Right renal cortex interstitium (tissue), 3 donors: ENCODE measurements around the gene SS18L1. TPM values are rescaled to one million over a fixed set of nuclear protein-coding genes. Genes with fewer than 3 reads are reported as not detected.

Experiments
- DNase-seq, 3 donors: peaks; one replicate each; pipeline ENCODE4 v3.0.0-alpha.2; 2013; ENCODE audit warnings: low read depth in 3 of 3, low spot score in 2 of 3
- polyA plus RNA-seq, 3 donors: library from polyadenylated mRNA; unstranded; fragments of 120-200 nt; gene quantifications; one replicate each; pipeline ENCODE4 v1.2.1, GENCODE V29; 2013; ENCODE audit not compliant: insufficient read length in 3 of 3

Gene SS18L1
- polyA plus RNA-seq, 3 donors, result 16.3 to 19.0 (median 18.0) TPM

DNA sequence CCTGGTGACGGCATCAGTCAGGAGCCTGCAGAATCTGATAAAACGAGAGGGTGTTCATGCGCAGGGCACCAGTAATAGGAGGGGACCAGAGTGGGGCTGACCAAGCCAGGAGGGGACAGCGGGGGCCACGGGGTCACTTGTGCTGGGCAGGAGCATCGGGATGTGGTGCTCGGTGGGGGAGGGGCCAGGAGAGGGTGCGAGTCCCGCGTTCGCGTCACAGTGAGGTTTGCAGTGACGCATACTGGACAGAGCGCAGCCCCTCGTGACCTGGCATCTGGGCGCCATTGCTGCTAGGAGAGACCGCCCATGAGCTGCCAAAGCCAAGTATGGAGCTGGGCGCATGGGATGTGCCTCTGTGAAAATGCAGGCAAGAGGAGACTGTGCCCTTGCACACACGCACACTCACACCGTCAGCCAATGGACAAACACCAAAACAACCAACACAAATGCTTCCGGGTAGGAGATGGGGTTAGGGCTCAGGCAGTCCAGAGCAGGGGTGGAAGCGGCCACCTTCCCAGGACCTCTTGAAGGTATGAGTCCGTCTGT, 25.4 kb downstream of the SS18L1 start:
- no peak for DNase-seq

DNA sequence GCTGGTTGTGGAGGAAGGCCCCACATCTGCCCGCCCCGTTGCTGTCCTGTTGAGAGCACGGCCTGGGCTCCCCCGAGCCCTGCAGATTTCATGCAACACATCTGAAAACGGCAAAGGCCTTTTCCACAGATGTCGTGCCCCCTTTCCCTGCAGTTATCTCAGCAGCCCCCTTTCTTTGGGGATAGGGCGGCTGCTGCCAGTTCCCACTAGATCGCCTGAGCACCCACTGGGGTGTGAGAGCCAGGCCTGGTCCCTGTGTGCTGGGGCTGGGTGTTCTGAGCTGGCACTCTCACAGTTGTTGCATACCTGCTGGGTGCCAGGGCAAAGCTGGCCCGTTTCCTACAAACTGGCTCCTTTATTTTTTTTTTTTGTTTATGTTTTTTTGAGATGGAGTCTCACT, 27.0 kb downstream of the SS18L1 start:
- no peak for DNase-seq

DNA sequence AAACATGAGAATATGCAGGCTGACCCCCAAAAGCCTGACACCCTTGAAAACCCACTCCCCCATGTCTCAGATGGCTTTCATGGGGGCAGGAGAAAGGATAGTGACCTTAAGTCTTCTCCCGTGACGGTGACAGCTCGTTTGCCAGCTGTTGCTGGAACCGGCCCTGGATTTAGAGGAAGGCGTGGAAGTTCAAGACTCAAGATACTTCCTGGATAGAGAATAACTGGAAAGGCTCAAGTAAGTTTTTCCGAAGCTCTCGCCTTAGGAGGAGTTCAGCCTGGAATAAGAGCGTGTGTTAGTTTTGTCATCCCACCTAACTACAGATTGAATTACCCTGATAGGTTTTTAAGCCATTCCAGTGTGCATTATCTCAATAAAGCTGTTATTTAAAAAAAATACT, 27.7 kb downstream of the SS18L1 start:
- no peak for DNase-seq

DNA sequence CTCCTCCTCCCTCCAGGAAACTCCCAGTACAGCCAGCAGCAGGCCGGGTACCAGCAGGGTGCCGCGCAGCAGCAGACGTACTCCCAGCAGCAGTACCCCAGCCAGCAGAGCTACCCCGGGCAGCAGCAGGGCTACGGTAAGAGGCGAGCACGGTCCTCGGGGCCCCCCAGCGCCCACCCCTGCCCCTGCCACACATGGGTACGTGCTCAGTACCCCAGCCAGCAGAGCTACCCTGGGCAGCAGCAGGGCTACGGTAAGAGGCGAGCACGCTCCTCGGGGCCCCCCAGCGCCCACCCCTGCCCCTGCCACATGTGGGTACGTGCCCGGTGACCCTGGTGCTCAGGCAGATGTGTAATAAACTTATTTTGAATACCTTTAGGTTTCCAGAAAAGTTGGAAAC, 29.1 kb downstream of the SS18L1 start:
- no peak for DNase-seq

DNA sequence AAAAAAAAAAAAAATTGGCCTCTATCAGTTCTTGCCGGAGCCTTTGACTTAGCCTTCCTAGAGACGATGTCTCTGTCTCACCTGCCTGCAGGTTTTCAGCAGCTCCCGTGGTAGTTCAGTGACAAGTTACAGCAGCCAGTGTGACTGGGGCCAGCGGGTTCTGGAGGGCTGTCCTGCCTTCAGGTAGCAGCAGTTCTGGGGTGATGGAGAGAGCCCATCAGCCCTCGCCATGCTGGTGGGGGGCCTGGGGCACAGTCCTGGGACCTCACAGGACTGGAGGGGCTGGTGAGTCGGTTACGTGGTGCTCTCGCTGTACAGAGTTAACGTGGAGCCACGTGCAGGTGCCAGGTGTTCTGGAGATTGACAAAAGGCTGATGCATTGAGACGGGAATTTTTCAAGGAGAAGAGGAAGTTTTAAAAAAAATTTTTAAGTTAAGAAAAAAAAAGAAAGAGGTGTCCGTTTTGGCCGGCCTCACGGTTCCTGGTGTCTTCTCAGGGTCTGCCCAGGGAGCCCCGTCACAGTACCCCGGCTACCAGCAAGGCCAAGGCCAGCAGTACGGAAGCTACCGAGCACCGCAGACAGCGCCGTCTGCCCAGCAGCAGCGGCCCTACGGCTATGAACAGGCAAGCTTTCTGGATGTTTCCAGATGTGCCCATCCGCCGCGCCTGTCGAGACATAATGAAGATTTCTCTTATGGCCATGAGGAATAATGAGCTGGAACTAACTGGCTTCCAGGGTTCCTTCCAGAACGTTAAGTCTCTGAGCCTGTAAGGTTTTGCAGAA, 30.6 kb downstream of the SS18L1 start:
- no peak for DNase-seq

DNA sequence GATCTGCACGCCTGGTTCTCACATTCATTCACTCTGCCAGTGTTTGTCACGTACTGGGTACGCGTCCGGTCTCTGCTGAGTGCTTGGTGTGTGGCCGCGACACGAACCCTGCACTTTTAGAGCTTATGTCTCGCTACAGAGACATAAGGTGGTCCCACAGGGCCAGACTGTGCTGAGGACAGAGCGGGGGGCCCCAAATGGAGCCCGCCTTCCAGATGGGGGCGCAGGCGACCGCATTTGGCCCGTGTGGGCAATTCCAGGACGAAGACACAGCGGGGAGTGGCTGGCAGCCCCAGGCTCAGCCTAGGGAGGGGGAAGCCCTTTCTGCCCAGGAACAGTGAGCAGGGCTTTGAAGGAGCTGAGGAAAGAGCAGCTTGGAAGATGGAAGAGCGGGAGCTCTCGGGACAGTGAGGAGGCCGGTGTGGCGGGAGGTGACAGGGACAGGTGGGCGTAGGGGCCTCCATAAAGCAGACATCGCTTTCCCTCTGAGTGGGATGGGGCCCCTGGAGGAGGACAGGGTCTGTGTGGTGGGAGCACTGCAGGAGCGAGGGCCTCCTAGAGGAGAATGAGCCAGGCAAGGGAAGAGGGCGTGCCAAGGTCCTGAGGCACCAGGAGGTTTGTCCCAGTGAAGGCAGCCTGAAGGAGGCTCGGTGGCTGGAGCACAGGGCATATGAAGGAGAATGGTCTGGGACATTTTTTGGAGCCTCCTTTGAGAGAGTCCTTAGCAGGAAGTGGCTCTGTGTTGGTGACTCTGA, 31.5 kb downstream of the SS18L1 start:
- DNase-seq, result no peak

DNA sequence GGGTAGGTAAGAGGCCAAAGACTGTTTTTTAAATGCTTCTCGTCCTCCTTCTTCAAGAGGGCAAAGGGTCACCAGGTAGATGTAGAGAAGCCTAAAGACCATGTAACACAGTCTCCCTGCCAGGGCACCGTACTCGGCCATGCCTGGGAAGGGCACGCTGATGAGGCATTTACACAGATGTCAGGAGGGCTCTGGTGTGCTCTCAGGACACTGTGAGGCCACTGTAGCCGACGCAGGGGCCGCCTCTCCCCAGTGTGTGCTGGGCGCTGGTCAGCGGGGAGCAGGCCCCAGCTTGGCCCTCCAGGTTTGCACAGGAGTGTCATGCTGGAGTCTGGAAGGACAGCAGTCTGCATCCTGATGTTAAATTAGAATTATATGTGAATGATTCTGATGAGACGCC, 32.1 kb downstream of the SS18L1 start:
- DNase-seq, result no peak

DNA sequence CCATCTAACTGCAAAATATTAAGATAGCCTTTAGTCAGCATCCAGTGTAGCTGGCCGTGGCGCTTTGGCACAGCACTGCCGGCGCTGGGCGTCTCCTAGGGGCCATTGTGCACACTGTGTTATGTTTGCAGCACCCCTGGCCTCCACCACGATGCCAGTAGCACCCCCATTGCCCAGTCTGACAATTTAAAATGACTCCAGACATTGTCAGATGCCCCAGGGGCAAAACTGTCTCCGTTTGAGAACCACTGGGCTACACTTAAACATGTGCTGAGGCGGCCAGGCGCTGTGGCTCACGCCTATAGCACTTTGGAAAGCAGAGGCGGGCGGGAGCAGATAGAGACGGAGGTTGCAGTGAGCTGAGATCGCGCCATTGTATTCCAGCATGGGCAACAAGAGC, 33.3 kb downstream of the SS18L1 start:
- DNase-seq, result no peak

DNA sequence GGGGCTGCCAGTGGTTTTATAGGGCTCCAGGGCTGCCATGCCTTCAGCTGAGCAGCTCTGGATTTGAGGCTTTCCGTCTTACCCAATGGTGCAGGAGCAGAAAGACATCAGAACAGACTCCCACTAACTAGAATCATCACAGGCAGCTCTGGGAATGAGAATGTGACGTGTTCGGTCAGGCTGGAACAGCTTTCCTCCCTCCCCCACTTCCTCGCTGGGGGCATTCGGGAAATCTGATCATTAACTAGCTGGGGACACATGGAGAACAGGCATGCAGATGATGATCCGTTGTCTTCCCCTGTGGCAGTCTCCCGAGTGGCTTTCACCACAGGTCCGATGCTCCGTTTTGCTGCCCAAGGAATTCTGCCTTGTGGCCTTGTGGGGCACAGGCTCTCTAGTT, 33.7 kb downstream of the SS18L1 start:
- DNase-seq, result no peak

DNA sequence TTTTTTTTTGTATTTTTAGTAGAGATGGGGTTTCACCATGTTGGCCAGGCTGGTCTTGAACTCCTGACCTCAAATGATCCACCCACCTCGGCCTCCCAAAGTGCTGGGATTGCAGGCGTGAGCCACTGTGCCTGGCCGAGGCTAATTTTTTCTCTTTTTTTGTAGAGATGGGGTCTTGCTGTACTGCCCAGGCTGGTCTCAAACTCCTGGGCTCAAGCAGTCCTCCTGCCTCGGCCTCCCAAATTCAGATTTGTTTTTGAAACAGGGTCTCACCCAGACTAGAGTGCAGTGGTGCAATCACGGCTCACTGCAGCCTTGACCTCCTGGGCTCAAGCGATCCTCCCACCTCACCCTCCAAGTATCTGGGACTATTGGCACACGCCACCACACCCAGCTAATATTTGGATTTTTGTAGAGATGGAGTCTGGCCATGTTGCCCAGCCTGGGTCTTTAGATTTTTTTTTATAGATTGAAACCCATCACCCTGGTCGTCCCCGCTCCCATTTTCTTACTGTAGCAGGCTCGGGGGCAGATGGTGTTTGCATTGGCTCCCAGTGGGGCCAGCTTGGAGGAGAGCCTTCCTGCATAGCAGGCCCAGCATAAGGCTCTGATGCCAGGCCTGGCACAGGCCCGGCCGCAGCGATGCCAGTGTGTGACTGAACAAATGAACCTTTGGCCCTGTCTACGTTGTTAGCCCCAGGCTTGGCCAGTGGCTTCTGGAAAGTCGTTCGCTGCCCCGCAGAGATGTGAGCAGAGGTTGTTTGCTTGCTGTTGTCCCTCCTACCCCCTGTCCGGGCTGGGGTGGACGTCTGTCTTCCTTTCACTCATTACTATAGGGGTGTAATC, 35.0 kb downstream of the SS18L1 start:
- DNase-seq, result no peak

DNA sequence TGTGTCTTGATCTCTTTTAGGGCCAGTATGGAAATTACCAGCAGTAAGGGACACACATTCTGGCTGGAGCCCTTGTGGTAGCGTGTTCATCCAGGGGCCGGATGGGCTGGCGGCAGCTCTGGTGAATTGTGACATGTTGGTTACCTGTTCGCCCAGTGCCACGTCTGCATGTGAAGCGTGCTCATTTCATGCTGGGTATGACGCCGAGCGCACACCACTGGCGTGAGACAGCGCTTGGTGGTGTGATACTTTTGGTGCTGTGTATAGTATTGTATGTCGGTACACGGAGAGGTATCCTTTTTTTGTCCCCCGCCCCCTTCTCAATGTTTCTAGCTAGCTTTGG, 35.6 kb downstream of the SS18L1 start:
- no peak for DNase-seq

DNA sequence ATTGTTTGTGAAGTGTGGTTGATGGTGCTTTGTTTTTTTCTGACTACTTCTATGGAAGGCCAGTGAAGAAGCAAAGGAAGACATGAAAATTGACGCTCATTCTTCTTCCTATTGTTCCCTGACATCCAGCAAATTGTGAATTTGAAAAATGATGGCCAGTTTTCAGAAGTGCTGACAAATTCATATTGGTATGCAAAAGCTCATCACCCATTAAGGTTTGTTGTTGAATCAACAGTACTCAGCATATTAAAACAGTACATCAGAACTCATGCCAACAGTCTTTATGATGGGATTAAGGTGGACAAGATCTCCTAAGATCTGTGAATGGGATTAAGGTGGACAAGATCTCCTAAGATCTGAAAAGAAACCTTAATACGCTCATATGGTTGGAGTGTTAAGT, 38.2 kb downstream of the SS18L1 start:
- no peak for DNase-seq

DNA sequence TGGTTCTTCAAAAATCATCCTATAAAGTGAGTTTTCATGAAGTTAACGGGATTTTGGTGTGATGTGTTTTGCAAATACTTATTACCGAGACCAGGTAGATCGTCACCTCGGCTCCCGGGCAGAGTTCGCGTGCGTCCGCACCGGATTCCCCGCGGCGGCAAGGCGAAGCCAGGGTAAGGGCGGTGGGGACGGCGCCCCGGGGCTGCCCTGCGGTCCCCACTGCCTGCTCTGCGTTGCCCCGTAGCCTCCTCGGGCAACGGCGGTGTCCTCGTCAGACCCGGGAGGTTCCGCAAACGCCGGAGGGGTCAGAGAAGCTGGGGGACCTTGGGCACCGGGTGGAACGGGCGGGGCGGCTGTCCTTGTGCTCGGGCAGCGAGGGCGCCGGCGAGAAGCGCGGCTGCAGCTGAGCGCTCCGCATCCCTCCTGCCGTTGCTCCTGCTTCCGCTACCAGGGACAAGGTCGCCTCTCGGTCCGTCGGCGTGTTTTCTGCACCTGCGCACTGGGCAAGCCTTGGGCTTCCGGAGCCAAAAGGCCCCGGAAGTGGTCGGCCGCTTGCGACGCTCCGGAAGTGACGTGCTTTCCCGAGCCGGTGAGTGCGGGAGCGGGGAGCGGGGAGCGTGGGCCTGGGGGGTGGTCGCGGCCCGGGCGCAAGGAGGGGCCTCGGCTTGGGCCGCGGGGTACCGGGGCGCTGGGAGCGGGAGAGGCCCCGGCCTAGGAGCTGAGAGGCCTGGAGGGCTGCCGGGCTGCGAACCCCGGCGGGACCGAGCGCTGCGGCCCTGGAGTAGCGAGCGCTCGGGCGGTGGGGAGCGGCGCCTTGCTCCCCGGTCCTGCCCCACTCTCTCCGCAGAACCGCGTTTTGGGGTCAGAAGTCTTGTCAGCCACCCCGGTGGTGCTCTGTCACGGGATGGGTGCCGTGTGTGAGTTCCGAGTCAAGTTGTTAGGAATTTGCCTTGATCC, 39.2 kb downstream of the SS18L1 start, which contains the start of gene MTG2:
MTG2 (plus strand) TSS at position 560 of the 957 bp plus-strand sequence. CDS start 10,393 bp downstream, outside the sequence.
- peak; percentile 86 to 95 (median 87) for DNase-seq

DNA sequence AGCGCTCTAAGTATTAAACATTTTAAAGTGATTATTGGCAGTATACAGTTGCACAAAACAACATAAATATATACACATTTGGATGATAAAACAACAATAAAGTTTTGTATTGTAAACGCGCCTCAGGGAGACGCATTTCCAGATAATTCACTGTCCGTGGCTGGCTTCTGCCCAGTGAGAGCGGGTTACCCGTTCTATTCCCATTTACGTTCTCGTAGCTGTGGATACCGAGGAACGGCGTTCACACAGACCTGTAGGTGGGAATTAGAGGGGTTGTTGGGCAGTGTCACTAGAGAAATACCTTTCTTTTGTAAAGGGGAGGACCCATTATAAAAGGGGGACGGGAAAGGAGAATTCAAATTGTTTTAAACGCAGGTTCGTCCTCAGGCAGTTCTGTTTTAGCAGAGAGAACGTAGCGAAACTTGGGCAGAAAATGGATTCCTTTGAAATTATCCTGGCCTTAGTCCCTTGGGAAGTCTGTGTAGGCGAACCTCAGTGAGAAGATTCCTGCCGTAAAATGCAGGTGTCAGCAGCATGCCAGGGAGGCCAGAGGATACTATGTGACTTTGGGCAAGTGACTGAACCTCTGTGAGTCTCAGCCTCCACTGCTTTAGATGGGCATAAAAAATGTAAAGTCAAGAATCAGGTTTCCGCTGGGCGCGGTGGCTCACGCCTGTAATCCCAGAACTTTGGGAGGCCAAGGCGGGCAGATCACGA, 40.0 kb downstream of the SS18L1 start:
- DNase-seq, result no peak

DNA sequence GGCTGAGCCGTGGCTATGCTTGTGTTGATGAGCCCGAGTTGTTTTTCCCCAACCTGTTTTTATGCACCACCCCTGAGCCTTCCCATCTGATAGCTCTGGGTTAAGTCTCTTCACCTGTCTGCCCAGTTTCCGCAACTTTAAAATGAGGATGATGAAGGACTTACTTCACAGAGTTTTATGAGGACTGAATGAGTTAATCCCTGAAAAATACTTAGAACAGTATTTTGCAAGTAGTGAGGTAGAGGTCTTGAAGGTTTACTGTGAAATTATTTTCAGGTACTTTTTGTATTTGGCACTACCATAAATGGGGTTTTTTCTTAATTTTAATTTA, 42.5 kb downstream of the SS18L1 start:
- DNase-seq, result no peak

DNA sequence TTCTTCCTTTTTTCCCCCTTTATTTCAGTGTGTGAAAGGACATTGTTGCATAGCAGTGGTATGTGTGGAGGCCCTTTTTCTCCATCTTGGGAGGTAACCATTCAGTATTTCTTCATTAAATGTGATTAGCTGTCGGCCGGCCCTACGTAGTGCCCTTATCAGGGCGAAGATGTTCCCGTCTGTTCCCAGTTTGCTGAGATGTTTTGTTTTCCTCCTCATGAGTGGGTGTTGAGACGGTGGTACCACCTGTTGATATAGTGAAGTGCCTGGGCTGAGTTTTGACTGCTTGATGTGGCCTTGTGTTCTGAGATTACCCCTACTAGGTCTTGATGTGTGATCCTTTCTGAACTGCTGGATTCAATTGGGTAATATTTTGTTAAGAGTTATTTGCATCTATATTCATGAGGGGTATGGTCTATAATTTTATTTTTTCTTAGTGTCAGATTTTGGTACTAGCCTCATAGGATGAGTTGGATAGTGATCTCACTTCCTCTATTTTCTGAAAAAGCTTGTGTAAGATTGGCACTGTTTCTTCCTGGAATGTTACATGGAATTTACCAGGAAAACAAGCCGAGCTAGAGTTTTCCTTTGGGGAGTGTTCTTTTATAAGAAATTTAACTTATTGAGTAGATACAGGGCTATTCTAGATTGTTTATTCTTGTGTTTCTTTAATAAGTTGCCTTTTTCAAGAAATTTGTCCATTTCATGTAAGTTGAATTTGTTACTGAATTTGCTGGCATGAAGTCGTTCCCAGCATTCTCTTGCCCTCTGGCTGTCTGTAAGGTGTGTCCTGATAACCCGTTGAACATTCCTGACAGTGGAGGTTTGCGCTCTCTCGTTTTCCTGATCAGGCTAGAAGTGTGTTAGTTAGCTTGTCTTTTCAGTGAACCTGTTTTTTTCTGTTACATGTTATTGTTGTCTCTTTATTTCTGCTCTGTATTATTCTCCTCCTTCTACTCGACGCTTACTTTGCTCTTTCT, 43.6 kb downstream of the SS18L1 start:
- no peak for DNase-seq

DNA sequence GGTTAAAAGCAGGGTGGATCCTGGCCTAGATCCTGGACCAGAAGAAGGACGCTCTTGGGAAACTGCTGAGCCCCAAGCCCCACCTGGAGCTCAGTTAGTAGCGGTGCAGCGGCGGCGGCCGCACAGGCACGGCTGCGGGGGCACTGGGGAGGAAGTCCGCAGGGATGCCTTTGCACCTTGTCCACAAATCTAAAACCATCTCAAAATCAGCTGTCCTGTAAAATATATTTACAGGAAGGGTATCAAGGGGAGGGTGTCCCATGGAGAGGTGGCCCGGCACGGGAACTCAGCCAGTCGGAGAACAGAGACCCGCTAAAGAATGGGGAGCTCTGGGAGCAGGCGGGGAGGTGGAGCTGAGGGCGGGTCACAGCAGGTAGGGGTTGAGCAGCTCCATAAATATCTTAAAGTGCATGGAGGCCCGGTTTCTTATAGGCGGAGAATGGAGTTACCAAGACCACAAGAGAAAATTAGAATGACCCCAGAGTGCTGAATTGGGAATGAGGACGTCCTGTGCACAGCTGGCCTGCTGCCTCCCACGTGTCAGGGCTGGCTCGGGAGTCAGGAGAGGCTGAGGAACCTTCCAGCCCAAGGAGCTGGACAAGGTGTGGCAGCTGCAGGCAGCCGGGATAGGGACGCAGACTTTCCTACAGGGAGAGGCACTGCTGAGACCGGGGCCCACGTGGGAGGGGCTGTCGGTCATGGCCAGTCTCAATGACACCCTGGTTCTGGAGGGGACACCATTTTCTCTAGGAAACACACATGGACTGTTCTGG, 47.3 kb downstream of the SS18L1 start:
- no peak for DNase-seq
